Measurements from ENCODE around the gene ARNT2.
A peak's percentile ranks its signal among the peaks of the same experiment; 100 is the strongest.

Gene ARNT2

DNA sequence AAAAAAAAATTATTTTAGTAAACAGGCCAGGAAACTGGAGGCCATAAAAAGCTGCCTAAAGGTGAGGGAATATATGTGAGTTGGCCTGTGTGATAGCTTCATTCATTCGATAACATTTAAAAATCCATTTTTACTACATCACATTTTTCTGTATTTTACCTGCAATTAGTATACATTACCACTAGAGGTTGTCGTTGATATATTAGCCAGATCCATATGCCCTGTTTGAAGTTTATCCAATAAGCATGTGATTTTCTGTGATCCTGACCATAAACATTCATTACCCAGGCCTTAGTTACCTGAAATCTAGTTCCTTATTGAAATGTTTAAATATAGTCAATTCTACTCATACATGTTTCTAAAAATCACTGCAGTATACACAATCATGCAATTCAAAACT is 71.4 kb downstream of the ARNT2 start:
- no peak overlapping the region for H3K4me3 ChIP-seq (ENCODE audit: control insufficient read depth, low read depth, low read length)
- TF ChIP-seq, protein P1, sequence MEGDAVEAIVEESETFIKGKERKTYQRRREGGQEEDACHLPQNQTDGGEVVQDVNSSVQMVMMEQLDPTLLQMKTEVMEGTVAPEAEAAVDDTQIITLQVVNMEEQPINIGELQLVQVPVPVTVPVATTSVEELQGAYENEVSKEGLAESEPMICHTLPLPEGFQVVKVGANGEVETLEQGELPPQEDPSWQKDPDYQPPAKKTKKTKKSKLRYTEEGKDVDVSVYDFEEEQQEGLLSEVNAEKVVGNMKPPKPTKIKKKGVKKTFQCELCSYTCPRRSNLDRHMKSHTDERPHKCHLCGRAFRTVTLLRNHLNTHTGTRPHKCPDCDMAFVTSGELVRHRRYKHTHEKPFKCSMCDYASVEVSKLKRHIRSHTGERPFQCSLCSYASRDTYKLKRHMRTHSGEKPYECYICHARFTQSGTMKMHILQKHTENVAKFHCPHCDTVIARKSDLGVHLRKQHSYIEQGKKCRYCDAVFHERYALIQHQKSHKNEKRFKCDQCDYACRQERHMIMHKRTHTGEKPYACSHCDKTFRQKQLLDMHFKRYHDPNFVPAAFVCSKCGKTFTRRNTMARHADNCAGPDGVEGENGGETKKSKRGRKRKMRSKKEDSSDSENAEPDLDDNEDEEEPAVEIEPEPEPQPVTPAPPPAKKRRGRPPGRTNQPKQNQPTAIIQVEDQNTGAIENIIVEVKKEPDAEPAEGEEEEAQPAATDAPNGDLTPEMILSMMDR (conservative IDR thresholded peaks at IDR 0.05; ENCODE audit: control insufficient read depth, insufficient read depth, low read depth, low read length): peak; percentile 40
- no peak for DNase-seq (ENCODE audit: low read depth)

GRCh38 chr15:80476036-80476435 is 71.9 kb downstream of the ARNT2 start:
- peak; percentile 71 for DNase-seq (ENCODE audit: low read depth)
- no peak overlapping the region for H3K4me3 ChIP-seq (ENCODE audit: control insufficient read depth, low read depth, low read length)
- TF ChIP-seq, protein P1 (conservative IDR thresholded peaks at IDR 0.05; ENCODE audit: control insufficient read depth, insufficient read depth, low read depth, low read length): no peak

DNA sequence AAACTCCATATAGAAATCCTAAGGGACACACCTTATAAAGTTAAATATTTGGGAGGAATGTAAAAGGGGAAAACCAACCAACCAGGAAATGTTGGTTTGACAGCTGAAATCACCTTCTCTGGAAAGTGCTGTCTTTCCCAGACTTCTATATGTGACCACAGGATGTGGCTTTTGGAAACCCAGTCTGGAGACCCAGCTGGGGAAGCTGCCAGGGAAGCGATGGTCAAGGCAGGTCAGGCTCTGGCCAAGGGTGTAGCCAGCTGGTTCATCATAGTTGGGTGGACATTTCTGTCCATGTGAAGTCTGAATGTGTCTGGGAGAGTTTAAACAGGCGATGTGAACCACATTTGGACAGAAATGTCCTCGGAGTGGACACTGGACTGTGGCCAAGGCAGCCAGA is 73.9 kb downstream of the ARNT2 start:
- H3K4me3 ChIP-seq (ENCODE audit: control insufficient read depth, low read depth, low read length): no peak overlapping the region
- TF ChIP-seq, protein P1 (conservative IDR thresholded peaks at IDR 0.05; ENCODE audit: control insufficient read depth, insufficient read depth, low read depth, low read length): no peak
- peak; percentile 70 for DNase-seq (ENCODE audit: low read depth)

- TF ChIP-seq, protein P1 (conservative IDR thresholded peaks at IDR 0.05; ENCODE audit: control insufficient read depth, insufficient read depth, low read depth, low read length): no peak
- no peak overlapping the region for H3K4me3 ChIP-seq (ENCODE audit: control insufficient read depth, low read depth, low read length)
- no peak for DNase-seq (ENCODE audit: low read depth)
These were observed 75.0 kb downstream of the ARNT2 start for GRCh38 chr15:80479191-80479590.

- DNase-seq (ENCODE audit: low read depth): peak; percentile 60
- H3K4me3 ChIP-seq (ENCODE audit: control insufficient read depth, low read depth, low read length): no peak overlapping the region
- TF ChIP-seq, protein P1 (conservative IDR thresholded peaks at IDR 0.05; ENCODE audit: control insufficient read depth, insufficient read depth, low read depth, low read length): no peak
These were observed 76.1 kb downstream of the ARNT2 start for GRCh38 chr15:80480171-80480811.

DNA sequence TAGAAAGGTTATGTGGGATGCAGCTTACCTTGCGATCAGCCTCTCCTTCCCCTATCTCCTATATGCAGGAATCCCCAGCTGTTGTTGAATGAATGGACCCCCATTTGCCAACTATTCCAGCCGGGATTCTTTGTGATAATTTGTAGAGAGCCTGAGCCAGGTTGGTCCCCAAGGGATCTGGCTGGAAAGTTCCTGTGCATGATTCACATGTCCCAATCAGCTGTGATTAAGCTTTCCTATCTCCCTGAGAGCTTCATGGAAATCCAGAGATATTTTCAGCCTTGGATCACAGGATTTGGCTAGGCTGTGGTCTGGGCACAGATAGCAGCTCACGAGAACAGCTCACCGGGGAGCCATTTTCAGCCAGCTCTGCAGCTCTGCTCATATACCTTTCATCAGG is 76.7 kb downstream of the ARNT2 start:
- H3K4me3 ChIP-seq (ENCODE audit: control insufficient read depth, low read depth, low read length): peak overlapping the region; percentile 28
- peak; percentile 97 for DNase-seq (ENCODE audit: low read depth)
- TF ChIP-seq, protein P1 (conservative IDR thresholded peaks at IDR 0.05; ENCODE audit: control insufficient read depth, insufficient read depth, low read depth, low read length): no peak

DNA sequence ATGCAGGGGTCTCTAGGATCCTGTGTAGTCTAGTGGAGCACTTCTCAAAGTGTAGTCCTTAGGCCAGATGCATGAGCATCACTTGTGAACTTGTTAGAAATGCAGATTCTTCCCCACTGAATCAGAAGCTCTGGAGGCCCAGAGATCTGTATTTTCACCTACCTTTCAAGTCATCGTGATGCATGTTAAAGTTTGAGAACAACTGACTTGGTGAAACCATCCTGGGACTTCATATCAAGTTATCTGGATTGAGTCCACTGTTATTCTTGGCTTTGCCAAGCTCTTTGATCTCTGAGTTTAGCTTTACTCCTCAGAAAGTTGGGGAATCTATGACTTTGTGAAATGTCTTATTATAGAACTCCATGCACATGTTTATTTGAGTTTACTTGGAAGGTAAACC is 78.5 kb downstream of the ARNT2 start:
- no peak overlapping the region for H3K4me3 ChIP-seq (ENCODE audit: control insufficient read depth, low read depth, low read length)
- peak; percentile 46 for DNase-seq (ENCODE audit: low read depth)
- TF ChIP-seq, protein P1 (conservative IDR thresholded peaks at IDR 0.05; ENCODE audit: control insufficient read depth, insufficient read depth, low read depth, low read length): no peak

Data from fibroblast of mammary gland (primary cell).